Transverse colon (tissue), 3 donors: Measurements from ENCODE around the gene TNFRSF12A.

Source experiments
- POLR2A ChIP-seq: fragments of 450-650 bp; IDR thresholded peaks from one replicate; pipeline ENCODE4 v1.6.1; 2016; ENCODE audit warnings: antibody characterized with exemption, mild to moderate bottlenecking, moderate library complexity
- TF ChIP-seq, protein P1 (sequence below), 5 experiments: fragments of 200-600 bp in 3 of 5; fragments of 450-650 bp in 2 of 5; sonication (generic) in 3 of 5; IDR thresholded peaks; 1 replicate in 2 of 5; 2 replicates in 3 of 5; pipeline ENCODE4 v1.5.1; 2016 to 2017; ENCODE audit warnings: antibody characterized with exemption in 5 of 5, inconsistent platforms in 3 of 5, mild to moderate bottlenecking in 2 of 5, moderate library complexity in 1 of 5

DNA sequence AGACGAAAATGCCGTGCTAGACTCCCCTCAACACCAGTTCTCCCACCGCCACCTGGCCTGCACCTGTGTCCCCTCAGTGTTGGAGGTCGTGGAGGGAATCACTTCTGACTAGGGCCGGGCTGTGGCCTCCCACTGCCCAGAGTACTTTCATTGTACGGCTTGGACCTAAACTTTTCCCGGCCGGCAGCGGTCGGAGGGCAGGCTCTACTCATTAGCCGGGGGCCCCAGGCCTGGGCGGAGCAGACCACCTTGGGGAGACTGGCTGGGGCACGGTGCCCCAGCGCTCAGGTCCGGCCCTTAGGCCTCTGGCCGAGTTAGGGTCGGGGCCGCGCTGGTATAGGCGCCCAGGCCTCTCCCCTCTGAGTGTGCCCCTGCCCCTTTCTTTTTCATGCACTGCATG, 2.8 kb upstream of the TNFRSF12A start:
- TF ChIP-seq, protein P1, sequence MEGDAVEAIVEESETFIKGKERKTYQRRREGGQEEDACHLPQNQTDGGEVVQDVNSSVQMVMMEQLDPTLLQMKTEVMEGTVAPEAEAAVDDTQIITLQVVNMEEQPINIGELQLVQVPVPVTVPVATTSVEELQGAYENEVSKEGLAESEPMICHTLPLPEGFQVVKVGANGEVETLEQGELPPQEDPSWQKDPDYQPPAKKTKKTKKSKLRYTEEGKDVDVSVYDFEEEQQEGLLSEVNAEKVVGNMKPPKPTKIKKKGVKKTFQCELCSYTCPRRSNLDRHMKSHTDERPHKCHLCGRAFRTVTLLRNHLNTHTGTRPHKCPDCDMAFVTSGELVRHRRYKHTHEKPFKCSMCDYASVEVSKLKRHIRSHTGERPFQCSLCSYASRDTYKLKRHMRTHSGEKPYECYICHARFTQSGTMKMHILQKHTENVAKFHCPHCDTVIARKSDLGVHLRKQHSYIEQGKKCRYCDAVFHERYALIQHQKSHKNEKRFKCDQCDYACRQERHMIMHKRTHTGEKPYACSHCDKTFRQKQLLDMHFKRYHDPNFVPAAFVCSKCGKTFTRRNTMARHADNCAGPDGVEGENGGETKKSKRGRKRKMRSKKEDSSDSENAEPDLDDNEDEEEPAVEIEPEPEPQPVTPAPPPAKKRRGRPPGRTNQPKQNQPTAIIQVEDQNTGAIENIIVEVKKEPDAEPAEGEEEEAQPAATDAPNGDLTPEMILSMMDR (IDR thresholded peaks at IDR 0.05) = no peak
- TF ChIP-seq POLR2A = no peak
